ENCODE results near the gene ELMO2. TPM values are rescaled to one million over a fixed set of nuclear protein-coding genes. Genes with fewer than 3 reads are reported as not detected.

The ELMO2 gene
- total RNA-seq, 1 donor from 2014 or later = 63.2 TPM

DNA sequence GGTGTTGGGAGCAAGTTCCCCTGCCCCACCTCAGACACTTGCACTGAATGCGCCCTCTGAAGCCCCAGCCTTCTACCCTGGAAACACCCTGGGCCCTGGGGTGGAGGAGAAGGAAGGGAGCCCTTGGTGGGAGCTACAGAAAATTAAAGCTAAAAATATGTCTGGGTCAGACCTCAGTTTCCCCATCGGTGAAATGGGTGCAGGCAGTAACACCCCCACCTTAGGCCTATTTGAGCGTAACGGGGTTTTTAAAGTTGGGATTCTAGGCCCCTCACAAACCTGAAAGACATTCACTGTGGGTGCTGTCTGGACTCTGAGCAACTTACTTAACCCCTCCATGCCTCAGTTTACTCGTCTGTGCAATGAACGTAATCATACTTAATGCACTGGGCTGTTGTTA, 78.9 kb downstream of the ELMO2 start:
- no peaks in the 10 kb centered on the region for H3K4me1 Mint-ChIP-seq (ENCODE audit: low read depth)
- no peaks in the 10 kb centered on the region for H3K27me3 Mint-ChIP-seq (ENCODE audit: low read depth)
- H3K4me3 Mint-ChIP-seq (ENCODE audit: low read depth) = no peak overlapping the region
- no peaks in the 10 kb centered on the region for H3K9me3 Mint-ChIP-seq
- DNase-seq (ENCODE audit: low spot score) = no peak
- intact Hi-C loops (cut with micrococcal nuclease) = no loop called here
- H3K36me3 Mint-ChIP-seq (ENCODE audit: low read depth) = no peaks in the 10 kb centered on the region
- H3K27ac Mint-ChIP-seq = no peak overlapping the region

DNA sequence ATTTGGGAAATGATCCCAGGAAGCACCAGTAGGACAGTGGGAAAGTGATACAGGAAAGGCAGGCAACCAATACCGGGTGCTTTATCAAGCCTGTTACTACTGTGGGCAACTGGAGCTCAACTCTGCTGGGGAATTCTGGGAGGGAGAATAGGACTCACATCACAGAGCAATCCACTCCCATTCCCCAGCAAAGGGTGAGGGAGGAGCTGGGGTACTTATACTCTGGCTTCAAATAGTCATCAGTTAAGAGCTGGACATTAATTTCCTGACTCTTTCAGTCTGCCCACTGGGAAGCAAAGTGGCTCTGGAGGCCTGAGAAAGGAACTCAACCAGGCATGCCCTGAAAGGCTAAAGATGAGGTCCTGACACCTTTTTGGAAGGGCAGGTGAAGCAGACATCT, 80.6 kb downstream of the ELMO2 start:
- no peak overlapping the region for H3K4me3 Mint-ChIP-seq (ENCODE audit: low read depth)
- no peak overlapping the region for H3K27ac Mint-ChIP-seq
- H3K4me1 Mint-ChIP-seq (ENCODE audit: low read depth) = no peaks in the 10 kb centered on the region
- no peak for DNase-seq (ENCODE audit: low spot score)
- peaks cover 7% of the 10 kb centered on the region for H3K27me3 Mint-ChIP-seq (ENCODE audit: low read depth)
- H3K9me3 Mint-ChIP-seq = no peaks in the 10 kb centered on the region
- intact Hi-C loops (cut with micrococcal nuclease) = no loop called here
- no peaks in the 10 kb centered on the region for H3K36me3 Mint-ChIP-seq (ENCODE audit: low read depth)

DNA sequence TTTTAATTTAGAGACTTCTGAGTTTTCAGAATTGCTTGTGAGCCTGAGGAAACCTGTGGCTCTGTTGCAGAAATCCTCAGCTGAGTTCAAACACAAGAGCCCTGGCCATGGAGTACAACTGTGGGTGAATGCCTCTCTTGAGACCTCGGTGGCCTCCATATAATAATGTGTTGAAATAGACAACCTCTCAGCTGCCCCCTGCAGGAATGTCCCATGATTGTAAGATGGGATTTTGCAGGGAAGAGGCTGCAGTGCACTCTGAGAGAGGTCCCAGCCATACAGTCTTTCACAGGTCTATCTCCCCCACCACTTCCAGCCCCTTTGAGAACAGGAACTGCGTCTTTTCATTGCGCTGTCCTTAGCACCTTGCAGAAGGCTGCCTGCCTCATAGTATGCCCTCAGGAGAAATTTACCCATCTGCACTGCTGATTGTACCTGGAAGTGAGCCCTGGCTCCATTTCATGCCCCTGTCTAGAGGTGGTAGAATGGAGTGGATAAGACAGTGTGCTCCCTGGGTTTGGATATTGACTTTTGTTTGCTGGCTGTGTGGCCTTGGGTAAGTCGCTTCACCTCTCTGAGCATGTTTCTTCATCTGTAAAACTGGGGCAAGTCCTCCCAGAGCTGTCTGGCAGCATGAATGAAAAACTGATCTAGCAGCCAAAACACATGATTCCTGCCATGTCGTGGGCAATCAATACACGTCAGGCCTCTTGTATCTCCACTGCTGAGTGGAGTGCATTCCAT, 81.3 kb downstream of the ELMO2 start:
- DNase-seq (ENCODE audit: low spot score) = no peak
- Mint-ChIP-seq H3K36me3 (ENCODE audit: low read depth) (no peaks in the 10 kb centered on the region), H3K4me3 (ENCODE audit: low read depth) (no peak overlapping the region)

DNA sequence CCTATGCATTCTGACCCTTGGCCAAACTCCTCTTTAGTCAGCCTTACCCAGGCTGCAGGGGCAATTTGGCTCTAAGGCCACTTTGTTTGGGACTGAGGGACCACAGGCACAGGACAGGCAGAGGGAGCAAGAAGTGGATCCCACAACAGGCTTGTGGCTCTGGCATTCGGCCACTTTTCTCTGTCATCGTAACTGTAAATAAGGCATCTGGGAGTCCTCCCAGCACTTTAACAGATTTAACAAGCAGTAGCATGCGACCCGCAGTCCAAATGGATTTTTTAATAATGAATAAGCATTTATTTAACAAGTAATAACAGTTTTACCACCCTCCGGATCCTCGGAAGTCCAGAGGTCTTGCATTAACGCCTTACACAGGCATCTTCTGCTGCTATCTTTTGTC, 82.0 kb downstream of the ELMO2 start:
- H3K36me3 Mint-ChIP-seq (ENCODE audit: low read depth) = no peaks in the 10 kb centered on the region
- intact Hi-C loops (cut with micrococcal nuclease) = no loop called here

More for the DNA sequence above, 81.3 kb downstream of the ELMO2 start:
- peaks cover 9% of the 10 kb centered on the region for H3K27me3 Mint-ChIP-seq (ENCODE audit: low read depth)
- no peaks in the 10 kb centered on the region for H3K4me1 Mint-ChIP-seq (ENCODE audit: low read depth)
- H3K9me3 Mint-ChIP-seq = no peaks in the 10 kb centered on the region
- intact Hi-C loops (cut with micrococcal nuclease) = no loop called here
- no peak overlapping the region for H3K27ac Mint-ChIP-seq

DNA sequence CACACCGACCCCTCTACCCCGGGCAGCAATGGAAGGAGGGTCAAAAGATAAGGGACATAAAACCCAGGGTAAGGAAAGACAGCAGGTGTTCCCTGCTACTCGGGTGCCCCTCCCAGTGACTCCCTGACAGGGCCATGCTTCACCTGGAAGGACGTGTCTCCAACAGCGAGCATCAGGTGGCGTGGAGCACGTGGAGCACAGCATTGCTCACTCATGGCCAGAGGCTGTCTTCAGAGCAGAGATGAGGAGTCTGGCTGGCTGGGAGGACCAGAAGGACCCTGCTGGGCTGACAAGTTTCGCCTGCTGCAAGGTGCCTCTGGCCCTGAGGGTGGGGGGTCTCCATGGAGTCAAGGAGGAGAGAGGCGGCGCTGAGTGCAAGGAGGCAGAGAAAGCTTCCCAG, 82.9 kb downstream of the ELMO2 start:
- H3K36me3 Mint-ChIP-seq (ENCODE audit: low read depth) = no peaks in the 10 kb centered on the region
- no peaks in the 10 kb centered on the region for H3K9me3 Mint-ChIP-seq
- no peak for DNase-seq (ENCODE audit: low spot score)
- intact Hi-C loops (cut with micrococcal nuclease) = no loop called here
- peaks cover 17% of the 10 kb centered on the region for H3K27me3 Mint-ChIP-seq (ENCODE audit: low read depth)
- H3K27ac Mint-ChIP-seq = no peak overlapping the region
- H3K4me1 Mint-ChIP-seq (ENCODE audit: low read depth) = no peaks in the 10 kb centered on the region
- no peak overlapping the region for H3K4me3 Mint-ChIP-seq (ENCODE audit: low read depth)

More for the DNA sequence above, 82.0 kb downstream of the ELMO2 start:
- no peak overlapping the region for H3K27ac Mint-ChIP-seq
- H3K4me3 Mint-ChIP-seq (ENCODE audit: low read depth) = no peak overlapping the region
- H3K9me3 Mint-ChIP-seq = no peaks in the 10 kb centered on the region
- DNase-seq (ENCODE audit: low spot score) = no peak
- H3K27me3 Mint-ChIP-seq (ENCODE audit: low read depth) = peaks cover 11% of the 10 kb centered on the region
- H3K4me1 Mint-ChIP-seq (ENCODE audit: low read depth) = no peaks in the 10 kb centered on the region

DNA sequence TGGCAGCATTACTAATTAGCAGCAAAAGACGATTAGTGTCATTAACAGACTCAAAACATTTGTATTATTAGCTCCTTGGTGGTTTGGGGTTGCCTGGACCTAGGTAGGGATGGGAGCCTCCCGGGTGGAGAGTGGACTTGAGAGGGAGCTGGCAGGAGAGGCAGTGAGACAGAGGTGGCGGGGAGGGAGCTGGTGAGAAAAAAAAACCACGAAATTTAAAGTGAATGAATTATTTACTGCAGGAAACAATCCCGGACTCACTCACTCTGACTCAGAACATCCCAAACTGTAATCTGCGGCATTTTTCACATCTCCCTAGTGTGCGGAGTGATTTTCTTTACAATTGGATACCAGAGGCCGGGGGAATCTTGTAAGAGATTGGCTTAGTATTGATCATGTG, 83.8 kb downstream of the ELMO2 start:
- Mint-ChIP-seq H3K36me3 (ENCODE audit: low read depth) (no peaks in the 10 kb centered on the region), H3K4me1 (ENCODE audit: low read depth) (no peaks in the 10 kb centered on the region)
- intact Hi-C loops (cut with micrococcal nuclease) = no loop called here

DNA sequence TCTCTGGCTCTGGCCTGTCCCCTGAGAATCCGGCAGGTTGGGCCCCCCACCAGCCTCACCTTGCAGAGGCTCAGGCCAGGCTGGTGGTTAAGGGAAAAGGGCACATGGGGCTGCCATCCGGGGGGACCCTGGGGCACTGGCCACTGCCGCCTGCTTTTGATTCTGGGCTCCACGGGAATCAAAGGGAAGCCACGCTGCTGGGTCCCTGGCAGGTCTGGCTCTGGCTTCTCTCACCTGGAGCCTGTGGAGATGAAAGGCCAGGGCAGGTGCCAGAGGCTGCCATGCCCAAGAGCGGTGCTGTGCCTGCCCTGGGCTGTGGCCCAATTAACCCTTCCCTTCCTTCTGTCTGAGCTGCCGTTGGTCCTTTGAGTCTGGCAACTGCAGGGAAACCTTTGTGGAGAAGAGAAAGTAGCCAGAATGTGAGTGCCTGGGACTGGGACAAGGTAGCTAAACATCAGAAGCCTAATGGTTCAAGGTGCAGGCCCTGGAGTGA, 88.7 kb downstream of the ELMO2 start:
- intact Hi-C loops (cut with micrococcal nuclease) = no loop called here
- Mint-ChIP-seq H3K9me3 (no peaks in the 10 kb centered on the region), H3K27me3 (ENCODE audit: low read depth) (peaks cover 55% of the 10 kb centered on the region), H3K4me3 (ENCODE audit: low read depth) (no peak overlapping the region), H3K36me3 (ENCODE audit: low read depth) (no peaks in the 10 kb centered on the region), H3K27ac (no peak overlapping the region), H3K4me1 (ENCODE audit: low read depth) (no peaks in the 10 kb centered on the region)
- no peak for DNase-seq (ENCODE audit: low spot score)

More for the DNA sequence above, 83.8 kb downstream of the ELMO2 start:
- no peak overlapping the region for H3K27ac Mint-ChIP-seq
- H3K4me3 Mint-ChIP-seq (ENCODE audit: low read depth) = no peak overlapping the region
- no peak for DNase-seq (ENCODE audit: low spot score)
- H3K9me3 Mint-ChIP-seq = no peaks in the 10 kb centered on the region
- peaks cover 18% of the 10 kb centered on the region for H3K27me3 Mint-ChIP-seq (ENCODE audit: low read depth)

DNA sequence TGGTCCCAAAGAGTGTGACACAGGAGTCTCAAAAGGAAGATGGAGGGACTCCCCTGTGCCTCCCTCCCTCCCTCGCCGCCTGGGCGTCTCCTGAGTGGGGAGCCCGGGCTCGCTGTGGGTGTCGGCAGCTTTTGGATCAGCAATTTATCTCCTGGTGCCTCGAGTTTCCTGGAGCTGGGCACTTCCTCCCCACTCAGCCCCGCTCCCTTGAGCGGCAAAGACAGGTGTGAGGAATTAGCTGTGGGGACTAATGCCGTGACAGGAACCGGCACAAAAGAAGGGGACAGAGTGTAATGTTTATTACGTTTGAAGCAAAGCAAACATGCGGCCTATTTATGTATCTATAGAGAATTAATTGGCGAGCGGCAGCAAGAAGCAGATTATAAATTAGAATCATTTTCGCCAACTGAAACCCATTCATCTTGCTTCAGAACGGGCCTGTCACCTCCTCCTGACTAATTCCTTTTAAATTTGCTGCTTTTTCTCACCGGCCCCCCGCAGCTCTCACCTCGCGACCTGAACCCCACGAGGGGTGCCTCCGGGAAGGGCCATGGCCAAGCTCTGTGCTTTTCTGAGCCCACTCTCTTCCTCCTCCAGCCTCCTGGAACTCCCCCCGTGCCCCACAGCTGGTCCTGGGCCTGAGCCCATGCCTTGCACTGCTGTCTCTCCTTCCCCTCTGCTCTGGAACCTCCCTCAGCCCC, 89.3 kb downstream of the ELMO2 start:
- DNase-seq (ENCODE audit: low spot score) = no peak
- intact Hi-C loops (cut with micrococcal nuclease) = no loop called here
- Mint-ChIP-seq H3K9me3 (no peaks in the 10 kb centered on the region), H3K27ac (no peak overlapping the region), H3K4me1 (ENCODE audit: low read depth) (no peaks in the 10 kb centered on the region), H3K4me3 (ENCODE audit: low read depth) (no peak overlapping the region), H3K36me3 (ENCODE audit: low read depth) (no peaks in the 10 kb centered on the region), H3K27me3 (ENCODE audit: low read depth) (peaks cover 56% of the 10 kb centered on the region)

Other genes with a start within 250 kb of the ELMO2 start
- gene CDH22, start 98.1 kb downstream of the ELMO2 start, total RNA-seq = not detected in 2 replicates
- gene ZNF334, start 106.9 kb upstream of the ELMO2 start, total RNA-seq = 1.2 and 1.4 TPM in 2 replicates
- not detected in 2 replicates for gene OCSTAMP, start 144.0 kb upstream of the ELMO2 start, total RNA-seq
- gene SLC13A3, start 244.8 kb upstream of the ELMO2 start, total RNA-seq = not detected in 2 replicates

All from activated T-helper 2 cell treated with anti-CD3 and anti-CD28 coated beads, Interferon-gamma antibody, Interleukin-2, Interleukin-4, amounts not matched to agents 10 μg/mL and 5 μg/mL and 100 μg/mL, durations not matched to agents 14 hours and 24 hours and 36 hours (primary cell).